ENCODE measurements around the gene SDR42E2. TPM values are rescaled to one million over a fixed set of nuclear protein-coding genes. Genes with fewer than 3 reads are reported as not detected.

SDR42E2 gene
- total and polyA plus RNA-seq, 2 of the 4 experiments (the other 2 are of a cell fraction): not detected

DNA sequence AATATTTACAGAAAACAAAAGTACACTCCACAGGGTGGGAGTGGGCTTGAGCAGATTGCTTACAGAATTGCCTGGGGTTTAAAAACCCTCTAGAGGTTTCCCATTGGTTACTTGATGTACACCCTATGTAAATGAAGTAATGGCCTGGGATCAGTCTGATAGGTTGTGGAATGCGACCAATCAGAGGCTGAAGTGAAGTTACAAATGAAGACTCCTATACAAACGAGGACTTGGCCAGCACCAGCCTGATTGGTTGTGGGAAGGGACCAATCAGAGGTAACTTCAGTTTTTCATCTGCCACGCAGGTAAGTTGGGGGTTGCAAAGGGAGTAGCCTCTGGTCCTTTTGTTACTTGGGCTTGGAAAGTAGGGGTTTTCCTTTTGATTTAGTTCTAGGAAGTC lies 52.6 kb downstream of the SDR42E2 start:
- Histone ChIP-seq H3K9me3 (ENCODE audit: control insufficient read depth, insufficient read depth, low read length) (no peaks in the 10 kb centered on the region), H3K4ac (ENCODE audit: low read depth, low read length) (no peak overlapping the region), H3K18ac (ENCODE audit: low read depth, low read length) (no peak overlapping the region), H3K9ac (ENCODE audit: low read depth, low read length) (no peak overlapping the region), H3K14ac (replicated peaks; ENCODE audit: low read depth, low read length) (no peak overlapping the region), H4K5ac (ENCODE audit: low read depth, low read length) (no peak overlapping the region), H3K4me1 (ENCODE audit: control insufficient read depth, insufficient read depth, low read length) (peaks cover 2% of the 10 kb centered on the region; the same call in 1 of the 2 replicates), H3K36me3 (ENCODE audit: control insufficient read depth, insufficient read depth, low read length) (peaks cover 7% of the 10 kb centered on the region), H2BK20ac (ENCODE audit: low read depth, low read length) (no peak overlapping the region), H2BK120ac (ENCODE audit: low read depth, low read length) (no peak overlapping the region), H3K79me1 (ENCODE audit: low read depth in 1 of 2, low read length in 2 of 2) (peaks cover 31 to 79% of the 10 kb centered on the region in 2 experiments), H3K9me1 (ENCODE audit: insufficient read depth, low read length) (peaks cover 20% of the 10 kb centered on the region), H3K4me2 (ENCODE audit: low read depth, low read length) (no peak overlapping the region), H4K20me1 (ENCODE audit: insufficient read depth, low read length) (peaks cover 51% of the 10 kb centered on the region), H3K4me3 (ENCODE audit: insufficient read depth, low read depth, low read length) (no peak overlapping the region), H2AK9ac (replicated peaks; ENCODE audit: low read depth, low read length, poor library complexity) (no peak overlapping the region), H2AK5ac (ENCODE audit: low read depth, low read length) (0 out of 2 replicates have a peak overlapping the region, but pooled peaks have one; percentile 15), H3K27ac (ENCODE audit: insufficient read depth, low read length) (no peak overlapping the region), H2BK5ac (ENCODE audit: low read depth, low read length, poor library complexity, severe bottlenecking) (no peak overlapping the region), H4K8ac (ENCODE audit: low read depth in 2 of 2, low read length in 2 of 2) (no peak overlapping the region), H2BK15ac (ENCODE audit: low read depth, low read length) (no peak overlapping the region), H3K23ac (ENCODE audit: low read depth, low read length) (no peak overlapping the region), H2AFZ (replicated peaks; ENCODE audit: low read length, poor library complexity) (peak overlapping the region; percentile 58), H3K27me3 (ENCODE audit: control insufficient read depth, insufficient read depth, low read length) (no peaks in the 10 kb centered on the region), H4K91ac (ENCODE audit: insufficient read depth, low read depth, low read length) (no peak overlapping the region), H3K56ac (ENCODE audit: extremely low read depth, insufficient read depth, low read length) (no peak overlapping the region)
- no CpG with 5 or more reads among the region's 3 CpGs for WGBS, 2 experiments (ENCODE audit: extremely low coverage in 2 of 2, insufficient read length in 1 of 2)
- intact Hi-C loops (cut with micrococcal nuclease): loop anchor here (1.0 kb wide), 1 partner anchor 9 kb away; the partner anchor contains the start of gene EEF2K
- dilution Hi-C loops (cut with HindIII; ENCODE audit: low sequenced_read_pairs, unreplicated experiment): no loop called here
- TF ChIP-seq MXI1 (IDR thresholded peaks at IDR 0.05; ENCODE audit: borderline replicate concordance, low read depth, low read length) (no peak), RCOR1 (IDR thresholded peaks at IDR 0.05; ENCODE audit: insufficient replicate concordance, low read length) (no peak), CHD1 (IDR thresholded peaks at IDR 0.05; ENCODE audit: low read depth, low read length) (no peak), MAFK (IDR thresholded peaks at IDR 0.05; ENCODE audit: low read depth, low read length) (no peak), CEBPB (IDR thresholded peaks at IDR 0.05; ENCODE audit: low read depth, low read length) (no peak)
- no peak for ATAC-seq (ENCODE audit: low read depth)
- DNase-seq: no peak
- BruUV-seq (replicated peaks): no TSS peak
- in situ Hi-C loops (cut with MboI; ENCODE audit: low sequenced_read_pairs): no loop called here
- ChIA-PET CTCF (no interaction called here), POLR2A (ENCODE audit: unreplicated experiment) (no interaction called here)

Data from IMR-90 (cell line).